UCSD-AML1 (cell line): ENCODE data around the gene ADA.

ENCODE experiments used
- DNase-seq: peaks from one replicate; lab custom pipeline; 2025; ENCODE audit not compliant: unreplicated experiment; lab: John Stamatoyannopoulos, UW

The ADA gene

DNA sequence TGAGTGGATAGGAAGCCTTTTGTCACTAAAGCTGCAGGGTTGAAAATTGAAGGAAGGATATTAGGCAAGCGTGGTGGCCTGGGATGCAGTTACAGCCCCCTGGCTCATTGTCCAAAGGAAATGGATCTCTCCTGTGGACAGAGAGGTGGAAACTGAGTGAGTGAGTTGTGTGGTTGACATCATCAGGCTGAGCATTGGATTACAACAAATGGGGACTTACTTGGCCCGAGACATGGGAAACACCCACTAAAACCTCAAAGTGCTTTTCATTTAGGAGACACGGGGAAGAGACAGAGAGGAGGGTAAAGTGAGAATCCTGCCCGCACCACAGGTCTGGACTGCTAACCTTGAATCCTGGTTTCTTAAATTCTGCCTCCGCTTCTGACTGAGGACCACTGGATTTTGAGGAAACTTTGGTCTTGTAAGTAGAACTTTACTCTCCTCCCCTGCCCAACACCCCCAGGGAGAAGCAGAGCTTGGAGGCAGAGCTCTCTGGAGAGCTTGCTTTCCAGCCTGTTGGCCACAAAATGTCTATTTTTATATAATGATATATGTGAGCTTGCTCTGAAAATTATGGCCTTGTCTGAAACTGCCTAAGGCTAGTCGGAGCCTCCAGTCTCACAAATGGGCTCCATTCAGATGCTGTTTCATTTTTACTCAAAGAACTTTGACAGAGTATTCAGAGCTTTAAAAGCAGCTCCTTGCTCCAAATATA lies 69.0 kb downstream of the ADA start, which contains the start of gene PKIG:
Gene PKIG (plus strand): TSS at position 269 of the 715 bp plus-strand sequence. CDS start 31,978 bp downstream, outside the sequence.
- DNase-seq: no peak

DNA sequence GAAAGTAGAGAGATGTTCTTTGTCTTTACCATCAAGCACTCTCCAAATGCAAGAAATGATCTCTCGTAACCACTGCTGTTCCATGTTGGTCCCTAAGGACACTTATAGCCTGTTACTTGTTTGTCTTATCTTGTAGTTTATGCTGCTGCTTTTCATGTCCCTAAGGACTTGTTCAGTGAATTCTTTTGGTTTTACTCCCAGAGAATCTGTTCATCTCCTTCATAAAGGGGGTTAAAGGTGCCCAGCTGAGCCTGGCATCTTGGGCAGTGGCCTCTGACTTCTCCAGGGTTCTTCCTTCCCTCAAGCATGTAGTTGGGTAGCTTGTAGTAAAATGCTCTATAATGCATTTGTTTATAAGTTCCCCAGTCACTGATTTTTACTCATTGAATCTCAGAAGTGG lies 70.0 kb downstream of the ADA start:
- DNase-seq: no peak

DNA sequence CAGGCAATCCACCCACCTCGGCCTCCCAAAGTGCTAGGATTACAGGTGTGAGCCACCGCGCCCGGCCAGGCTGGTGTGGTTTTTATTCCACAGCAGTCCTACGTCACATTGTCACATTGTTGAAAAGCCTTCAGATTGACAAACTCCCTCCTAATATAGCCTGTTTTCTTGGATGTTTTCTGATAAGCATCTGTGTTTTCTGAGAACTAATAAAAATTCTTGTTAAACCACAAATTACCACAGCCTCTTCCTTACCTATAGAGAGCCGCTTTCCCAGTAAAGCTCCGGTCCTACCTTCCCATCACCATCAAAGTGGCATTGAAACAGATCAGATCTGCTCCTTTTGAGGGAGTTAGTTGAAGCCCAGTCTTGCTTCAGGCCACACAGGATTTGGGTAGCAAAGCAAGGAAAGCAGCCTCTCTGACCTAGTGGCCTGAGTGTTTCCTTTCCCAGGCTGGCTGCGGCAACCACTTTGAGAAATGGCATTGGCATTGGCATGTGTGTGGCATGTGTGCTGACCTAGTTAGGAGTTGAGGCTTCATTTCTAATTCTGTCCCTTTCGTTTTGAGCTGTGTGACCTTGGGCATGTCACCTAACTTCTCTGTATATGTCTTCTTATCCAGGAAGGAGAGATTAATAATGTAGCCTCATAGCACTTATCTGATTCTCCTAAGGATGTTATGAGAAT lies 70.8 kb downstream of the ADA start:
- DNase-seq: no peak

DNA sequence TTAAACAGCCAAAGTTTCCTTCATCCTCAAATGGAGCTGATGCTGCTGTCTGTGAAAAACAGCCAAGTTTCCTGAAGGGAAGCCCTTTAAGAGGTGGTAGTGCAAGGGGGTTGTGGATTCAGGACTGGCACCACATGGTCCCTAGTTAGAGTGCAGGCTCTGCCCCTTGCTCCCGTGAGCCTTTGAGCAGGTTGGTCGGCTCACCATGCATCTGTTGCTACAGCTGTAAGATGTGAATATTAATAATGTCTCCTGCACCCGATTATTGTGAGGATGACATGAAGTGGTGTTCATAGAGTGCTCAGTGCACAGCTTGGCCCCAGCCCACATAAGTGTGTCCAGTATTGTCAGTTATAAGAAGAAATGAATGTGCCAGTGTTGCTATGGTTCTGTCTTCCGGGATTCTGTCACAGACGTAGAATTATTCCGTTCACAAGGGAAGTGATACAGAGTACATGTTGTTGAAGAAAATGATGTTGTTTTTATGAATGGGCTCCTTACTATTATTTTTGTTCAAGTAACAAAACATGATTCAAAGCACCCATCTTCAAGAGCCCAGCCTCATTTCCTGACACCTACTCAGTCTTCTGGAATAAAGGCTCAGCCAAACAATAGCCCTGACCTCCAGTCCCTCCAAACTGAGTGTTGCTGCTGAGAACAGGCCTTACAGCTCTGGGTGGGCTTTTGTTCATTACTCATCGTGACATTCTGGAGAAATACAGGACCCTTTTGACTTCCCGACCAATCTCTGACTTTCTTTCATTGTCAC lies 72.0 kb downstream of the ADA start:
- no peak for DNase-seq

DNA sequence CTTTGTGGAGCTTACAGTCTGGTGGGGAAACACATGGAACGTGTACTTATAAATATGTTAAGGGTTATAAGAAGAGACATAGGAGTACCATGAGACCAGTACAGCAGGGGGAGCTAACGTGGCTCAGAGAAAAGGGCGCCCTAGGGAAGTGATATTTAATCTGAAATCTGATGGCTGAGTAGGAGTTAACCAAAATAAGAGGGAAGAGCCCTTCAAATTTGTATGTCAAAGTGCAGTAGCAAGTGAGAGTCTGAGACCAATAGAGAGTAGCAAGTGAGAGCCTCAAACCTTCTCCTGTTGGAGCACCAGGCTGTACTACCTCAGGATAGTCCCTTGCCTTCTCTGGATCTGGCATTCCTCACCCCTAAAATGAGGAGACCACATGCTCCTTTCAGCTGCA lies 75.2 kb downstream of the ADA start:
- DNase-seq: peak; percentile 20

DNA sequence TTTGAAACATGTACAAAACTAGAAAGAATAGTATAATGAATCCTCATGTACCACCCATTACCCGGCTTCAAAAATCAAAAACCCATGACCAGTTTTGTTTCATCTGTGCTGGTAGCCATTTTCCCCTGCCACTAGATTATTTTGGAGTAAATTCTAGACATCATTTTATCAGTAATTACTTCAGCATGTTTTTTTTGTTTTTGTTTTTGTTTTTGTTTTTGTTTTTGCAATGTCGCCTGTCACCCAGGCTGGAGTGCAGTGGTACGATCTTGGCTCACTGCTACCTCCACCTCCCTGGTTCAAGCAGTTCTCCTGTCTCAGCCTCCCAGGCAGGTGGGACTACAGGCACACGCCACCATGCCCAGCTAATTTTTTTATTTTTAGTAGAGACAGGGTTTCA lies 77.1 kb downstream of the ADA start:
- no peak for DNase-seq

DNA sequence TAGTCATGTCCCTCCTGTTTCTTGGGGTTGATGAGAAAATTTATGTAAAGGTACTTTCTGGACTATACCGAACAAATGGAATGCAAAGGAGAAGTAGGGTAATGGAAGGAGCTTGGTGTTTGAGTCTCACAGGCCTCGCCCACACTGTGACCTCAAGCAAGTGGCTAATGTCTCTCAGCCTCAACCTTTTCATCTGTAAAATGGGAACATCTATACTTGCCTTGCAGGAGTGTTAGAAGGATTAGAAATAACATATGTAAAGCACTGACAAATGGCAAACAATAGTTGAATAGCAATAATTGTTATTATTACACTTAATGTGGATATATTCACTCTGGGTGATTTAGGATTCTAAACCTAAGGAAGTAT lies 78.0 kb downstream of the ADA start:
- DNase-seq: no peak

DNA sequence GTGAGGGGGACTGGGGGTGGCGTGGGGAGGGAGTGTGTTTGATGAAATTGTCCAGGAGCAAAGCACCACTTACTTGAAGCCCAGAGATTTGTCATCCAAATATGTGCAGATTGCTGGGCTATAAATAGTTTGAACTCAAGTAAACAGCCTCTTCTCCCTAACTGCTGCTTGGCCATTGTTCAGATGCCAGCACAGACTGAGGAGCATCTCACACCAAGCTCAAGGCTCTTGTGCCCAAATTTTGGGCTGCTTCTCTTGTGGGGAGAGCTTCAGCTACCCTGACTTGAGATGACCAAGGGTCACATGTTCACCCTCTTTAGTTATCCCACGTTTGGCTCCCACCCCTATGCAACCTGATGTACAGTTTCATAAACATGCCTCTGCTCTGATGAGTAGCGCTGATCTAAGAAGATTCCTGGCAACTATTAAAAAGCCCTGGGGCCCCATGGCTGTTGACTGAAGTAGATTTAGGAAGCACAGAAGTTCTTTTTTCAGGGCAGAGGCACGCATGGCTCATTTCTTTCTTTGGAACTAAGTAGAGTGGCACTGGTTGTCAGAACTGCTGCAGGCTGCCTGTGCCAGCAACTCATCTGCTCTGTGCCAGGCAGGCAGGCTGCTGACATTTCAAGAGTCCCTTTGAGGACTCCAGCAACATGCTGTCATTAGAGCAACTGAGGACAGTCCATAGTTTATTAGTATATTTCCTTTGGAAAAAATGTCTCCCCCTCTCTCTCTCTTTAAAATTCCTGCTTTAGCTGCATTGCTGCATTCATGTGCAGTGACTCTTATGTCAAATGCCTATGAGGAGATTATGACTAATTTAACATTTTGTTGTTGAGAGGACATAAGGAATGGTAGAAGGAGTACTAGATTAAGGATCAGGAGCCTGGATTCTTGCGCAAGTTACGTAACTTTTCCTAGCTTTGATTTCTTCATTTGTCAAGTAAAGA lies 78.7 kb downstream of the ADA start:
- no peak for DNase-seq

DNA sequence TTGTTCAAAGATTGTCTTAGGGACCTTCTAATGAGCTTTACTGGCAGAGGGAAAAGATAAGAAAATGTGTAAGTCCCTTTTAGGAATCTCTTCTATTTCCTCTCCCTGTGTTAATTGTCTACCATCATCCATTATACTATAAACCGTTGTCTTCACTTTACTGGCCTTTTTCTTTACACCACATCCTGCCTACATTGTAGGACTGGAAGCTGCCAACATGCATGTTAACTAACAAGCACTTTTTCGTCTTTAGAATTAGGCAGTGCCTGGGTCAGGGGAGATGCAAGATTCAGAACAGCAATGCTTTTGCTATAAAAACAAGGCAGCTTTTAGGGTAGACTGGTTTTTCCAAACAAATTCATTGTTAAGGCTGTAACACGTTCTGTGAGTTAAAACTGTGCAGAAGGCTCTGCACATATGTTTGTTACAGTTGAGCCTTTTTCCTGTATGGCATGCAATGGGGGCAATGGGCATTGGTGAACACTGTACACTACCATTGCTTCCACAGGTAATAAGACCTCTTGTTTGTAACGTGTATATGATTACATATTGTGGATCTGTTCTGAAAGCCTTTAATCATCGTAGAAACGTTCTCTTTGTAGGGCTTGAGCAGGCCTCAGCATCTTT lies 80.0 kb downstream of the ADA start:
- DNase-seq: no peak

DNA sequence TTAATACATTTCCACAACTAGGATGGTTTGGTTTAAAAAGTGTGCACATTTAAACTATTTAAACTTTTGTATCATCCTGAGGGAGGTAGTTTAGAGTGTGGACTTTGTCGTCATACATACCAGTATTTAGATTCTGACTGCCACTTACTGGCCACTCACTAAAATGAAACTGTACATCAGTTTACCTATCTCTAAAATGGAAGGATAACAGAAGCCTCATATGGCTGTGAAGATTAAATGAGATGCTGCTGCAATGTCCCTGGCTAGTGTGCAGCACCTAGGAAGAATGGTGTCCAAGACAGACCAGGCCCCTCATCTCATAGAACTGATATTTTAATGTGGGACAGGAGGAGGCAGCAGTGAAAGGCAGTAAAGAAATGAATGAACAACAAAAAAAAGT lies 81.1 kb downstream of the ADA start:
- no peak for DNase-seq
